ENCODE results near the gene GMPR2. TPM values are rescaled to one million over a fixed set of nuclear protein-coding genes. Genes with fewer than 3 reads are reported as not detected.

The GMPR2 gene
- total and polyA plus RNA-seq, 2 experiments from 2014 or later = 69.6 to 83.4 TPM

DNA sequence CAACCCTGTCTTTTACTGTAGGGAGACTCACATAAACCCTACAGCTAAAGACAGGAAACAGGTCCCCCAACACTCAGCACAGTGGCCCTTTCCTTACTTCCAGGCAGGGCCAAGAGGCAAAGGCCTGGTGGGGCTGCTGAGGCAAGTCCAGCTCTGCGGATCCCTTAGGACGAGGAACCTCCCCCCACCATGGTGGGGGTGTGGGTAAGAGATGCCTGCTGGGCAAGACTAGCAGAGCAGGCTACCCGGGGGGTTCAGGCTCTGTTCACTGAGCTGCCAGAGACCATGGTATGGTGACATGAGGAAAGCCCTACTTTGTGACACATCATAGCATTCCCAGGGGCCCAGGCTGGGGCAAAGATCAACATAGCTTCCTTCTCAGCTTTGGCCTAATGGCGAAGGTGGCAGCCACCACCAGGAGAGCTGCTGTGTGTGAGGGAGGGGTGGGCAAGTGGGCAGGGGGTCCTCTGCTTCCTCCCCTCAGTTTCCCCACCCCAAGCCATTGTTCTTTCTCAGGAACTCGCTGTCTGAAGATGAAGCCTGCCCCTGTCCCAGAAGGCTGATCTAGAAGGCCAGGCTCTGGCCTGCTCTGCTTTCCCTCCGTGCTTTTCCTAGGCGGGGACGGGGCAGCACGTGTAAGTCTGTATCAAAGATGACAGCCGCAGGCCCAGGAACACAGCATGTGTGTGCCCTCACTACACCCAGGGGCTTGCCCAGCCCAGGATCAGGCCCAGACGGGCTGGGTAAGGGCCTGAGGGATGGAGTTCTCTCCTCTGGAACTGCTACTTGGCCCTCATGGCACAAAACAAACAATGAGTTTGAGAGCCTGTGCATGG lies 19.8 kb downstream of the GMPR2 start:
- H3K79me2 ChIP-seq = no peaks in the 10 kb centered on the region
- H3K36me3 ChIP-seq (replicated peaks; ENCODE audit: insufficient read depth, low read depth) = no peaks in the 10 kb centered on the region
- TF ChIP-seq EZH2phosphoT487 (IDR thresholded peaks at IDR 0.05; ENCODE audit: low read depth, severe bottlenecking, unreplicated experiment) = no peak
- TF ChIP-seq, protein P1, sequence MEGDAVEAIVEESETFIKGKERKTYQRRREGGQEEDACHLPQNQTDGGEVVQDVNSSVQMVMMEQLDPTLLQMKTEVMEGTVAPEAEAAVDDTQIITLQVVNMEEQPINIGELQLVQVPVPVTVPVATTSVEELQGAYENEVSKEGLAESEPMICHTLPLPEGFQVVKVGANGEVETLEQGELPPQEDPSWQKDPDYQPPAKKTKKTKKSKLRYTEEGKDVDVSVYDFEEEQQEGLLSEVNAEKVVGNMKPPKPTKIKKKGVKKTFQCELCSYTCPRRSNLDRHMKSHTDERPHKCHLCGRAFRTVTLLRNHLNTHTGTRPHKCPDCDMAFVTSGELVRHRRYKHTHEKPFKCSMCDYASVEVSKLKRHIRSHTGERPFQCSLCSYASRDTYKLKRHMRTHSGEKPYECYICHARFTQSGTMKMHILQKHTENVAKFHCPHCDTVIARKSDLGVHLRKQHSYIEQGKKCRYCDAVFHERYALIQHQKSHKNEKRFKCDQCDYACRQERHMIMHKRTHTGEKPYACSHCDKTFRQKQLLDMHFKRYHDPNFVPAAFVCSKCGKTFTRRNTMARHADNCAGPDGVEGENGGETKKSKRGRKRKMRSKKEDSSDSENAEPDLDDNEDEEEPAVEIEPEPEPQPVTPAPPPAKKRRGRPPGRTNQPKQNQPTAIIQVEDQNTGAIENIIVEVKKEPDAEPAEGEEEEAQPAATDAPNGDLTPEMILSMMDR (IDR thresholded peaks at IDR 0.05; ENCODE audit: poor library complexity) = no peak
- TF ChIP-seq EZH2 (IDR thresholded peaks at IDR 0.05; ENCODE audit: borderline replicate concordance) = no peak
- H3K9me2 ChIP-seq (replicated peaks; ENCODE audit: insufficient read depth) = no peaks in the 10 kb centered on the region
- DNase-seq (ENCODE audit: low spot score) = no peak
- no peaks in the 10 kb centered on the region for H3K27me3 ChIP-seq
- WGBS (ENCODE audit: low lambda C conversion rate, missing lambda C conversion rate) = 88% methylated on average over 11 of the region's 11 CpGs
- H3K4me2 ChIP-seq = no peak overlapping the region
- H3K4me1 ChIP-seq (ENCODE audit: insufficient read depth) = peaks cover 8% of the 10 kb centered on the region
- no peak overlapping the region for H3K4me3 ChIP-seq
- no peaks in the 10 kb centered on the region for H4K20me1 ChIP-seq (ENCODE audit: insufficient read depth, poor library complexity, severe bottlenecking)
- H3K27ac ChIP-seq = peak overlapping the region; percentile 15
- no peak overlapping the region for H2AFZ ChIP-seq
- H3K9me3 ChIP-seq (ENCODE audit: low read depth) = no peaks in the 10 kb centered on the region

DNA sequence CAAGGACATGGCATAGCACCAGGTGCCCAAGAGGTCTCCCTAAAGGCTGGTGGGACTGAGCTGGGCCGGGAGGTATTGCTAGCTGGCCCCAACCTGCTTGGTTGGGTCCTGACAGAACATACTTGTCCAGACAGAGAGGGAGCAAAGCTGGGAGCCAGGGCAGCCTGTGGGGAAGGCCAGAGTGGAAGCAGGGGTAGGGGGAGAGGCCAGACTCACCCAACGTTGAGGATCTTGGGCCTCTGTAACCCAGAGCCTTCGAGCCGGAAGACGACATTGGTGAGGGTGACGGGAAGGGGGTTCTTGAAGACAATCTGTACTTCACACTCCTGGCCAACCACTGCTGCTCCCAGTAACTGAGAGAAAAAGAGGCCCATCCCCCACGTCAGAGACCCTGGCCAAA lies 21.2 kb downstream of the GMPR2 start:
- TF ChIP-seq, protein P1 (IDR thresholded peaks at IDR 0.05; ENCODE audit: poor library complexity) = no peak
- TF ChIP-seq EZH2 (IDR thresholded peaks at IDR 0.05; ENCODE audit: borderline replicate concordance) (no peak), EZH2phosphoT487 (IDR thresholded peaks at IDR 0.05; ENCODE audit: low read depth, severe bottlenecking, unreplicated experiment) (no peak)
- Histone ChIP-seq H3K27me3 (no peaks in the 10 kb centered on the region), H3K9me2 (replicated peaks; ENCODE audit: insufficient read depth) (no peaks in the 10 kb centered on the region), H3K4me3 (no peak overlapping the region), H3K36me3 (replicated peaks; ENCODE audit: insufficient read depth, low read depth) (no peaks in the 10 kb centered on the region), H3K4me1 (ENCODE audit: insufficient read depth) (peaks cover 8% of the 10 kb centered on the region), H3K79me2 (no peaks in the 10 kb centered on the region), H3K27ac (no peak overlapping the region), H3K9me3 (ENCODE audit: low read depth) (no peaks in the 10 kb centered on the region), H4K20me1 (ENCODE audit: insufficient read depth, poor library complexity, severe bottlenecking) (no peaks in the 10 kb centered on the region), H2AFZ (no peak overlapping the region), H3K4me2 (no peak overlapping the region)
- no peak for DNase-seq (ENCODE audit: low spot score)
- WGBS (ENCODE audit: low lambda C conversion rate, missing lambda C conversion rate) = 92% methylated on average over 7 of the region's 7 CpGs

DNA sequence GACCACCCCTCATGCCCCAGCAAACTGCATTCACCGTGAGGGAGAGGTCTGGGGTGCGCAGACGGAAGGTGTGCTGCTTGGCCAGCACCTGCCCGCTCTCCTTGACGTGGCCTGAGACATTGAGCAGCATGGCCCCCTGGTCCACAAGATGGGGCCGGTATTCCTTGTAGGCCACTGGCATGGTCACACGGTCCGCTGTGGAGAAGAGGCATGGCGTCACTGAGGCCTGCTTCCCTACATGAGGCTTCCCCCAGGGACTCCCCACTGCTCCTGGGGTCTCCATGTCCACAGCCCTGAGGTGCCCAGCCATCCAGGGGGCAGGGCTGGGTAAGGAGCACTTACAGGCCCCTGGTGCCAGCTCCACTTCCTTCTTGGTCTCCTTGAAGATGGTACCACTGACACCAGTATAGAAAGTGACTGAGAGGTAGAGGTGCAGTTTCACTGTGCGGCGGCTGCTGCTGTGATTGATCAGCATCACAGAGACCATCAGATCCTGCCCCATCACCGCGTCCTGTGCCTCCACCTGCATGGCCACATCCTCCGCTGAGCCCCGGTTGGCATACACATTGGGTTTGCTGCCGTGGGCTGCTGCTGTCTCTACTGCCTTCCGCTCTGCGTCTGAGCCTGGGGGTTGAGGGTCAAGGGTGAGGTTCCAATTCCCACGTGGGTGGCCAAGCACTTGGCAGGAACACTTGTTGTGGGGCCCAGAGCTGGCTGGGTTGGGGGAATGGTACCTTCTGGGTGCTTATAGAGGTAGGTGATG lies 22.1 kb downstream of the GMPR2 start:
- H3K4me3 ChIP-seq = no peak overlapping the region
- H3K9me3 ChIP-seq (ENCODE audit: low read depth) = no peaks in the 10 kb centered on the region
- 96% methylated on average over 19 of the region's 19 CpGs for WGBS (ENCODE audit: low lambda C conversion rate, missing lambda C conversion rate)
- no peaks in the 10 kb centered on the region for H3K36me3 ChIP-seq (replicated peaks; ENCODE audit: insufficient read depth, low read depth)
- H3K4me2 ChIP-seq = no peak overlapping the region
- H3K4me1 ChIP-seq (ENCODE audit: insufficient read depth) = peaks cover 8% of the 10 kb centered on the region
- no peak for DNase-seq (ENCODE audit: low spot score)
- no peaks in the 10 kb centered on the region for H4K20me1 ChIP-seq (ENCODE audit: insufficient read depth, poor library complexity, severe bottlenecking)
- H3K9me2 ChIP-seq (replicated peaks; ENCODE audit: insufficient read depth) = no peaks in the 10 kb centered on the region
- no peaks in the 10 kb centered on the region for H3K27me3 ChIP-seq
- no peak overlapping the region for H3K27ac ChIP-seq
- H2AFZ ChIP-seq = no peak overlapping the region
- H3K79me2 ChIP-seq = no peaks in the 10 kb centered on the region
- TF ChIP-seq EZH2 (IDR thresholded peaks at IDR 0.05; ENCODE audit: borderline replicate concordance) (no peak), EZH2phosphoT487 (IDR thresholded peaks at IDR 0.05; ENCODE audit: low read depth, severe bottlenecking, unreplicated experiment) (no peak)
- TF ChIP-seq, protein P1 (IDR thresholded peaks at IDR 0.05; ENCODE audit: poor library complexity) = no peak

All from hepatocyte (in vitro differentiated cells).